HG02884 (cell line): ENCODE results near the gene RNF115.
"Not testable (repeated sequence)": the region's sequence is repeated elsewhere in the genome, so short reads cannot be mapped to it uniquely, and the experiment has no call there.

ENCODE experiments used
- ATAC-seq: cut with Tn5 transposase; IDR thresholded peaks from one replicate; pipeline ENCODE4 v1.9.1; 2021; ENCODE audit warnings: mild to moderate bottlenecking, moderate library complexity; ENCODE audit not compliant: unreplicated experiment

The RNF115 gene

GRCh38 chr1:145782272-145783099, 41.4 kb downstream of the RNF115 start:
- no peak for ATAC-seq

GRCh38 chr1:145778146-145778540, 45.8 kb downstream of the RNF115 start:
- ATAC-seq: no peak

GRCh38 chr1:145777357-145778145, 46.3 kb downstream of the RNF115 start:
- no peak for ATAC-seq

- no peak for ATAC-seq
These were observed 50.5 kb downstream of the RNF115 start for GRCh38 chr1:145773423-145773822.

- no peak for ATAC-seq
These were observed 52.8 kb downstream of the RNF115 start for GRCh38 chr1:145771056-145771455.

GRCh38 chr1:145768004-145768403, 55.9 kb downstream of the RNF115 start:
- ATAC-seq: not testable (repeated sequence)

- ATAC-seq: not testable (repeated sequence)
These were observed 57.0 kb downstream of the RNF115 start for GRCh38 chr1:145766926-145767325.

GRCh38 chr1:145765585-145766360, 58.1 kb downstream of the RNF115 start:
- ATAC-seq: not testable (repeated sequence)

- not testable (repeated sequence) for ATAC-seq
These were observed 58.8 kb downstream of the RNF115 start for GRCh38 chr1:145765127-145765526.

GRCh38 chr1:145764231-145764940, 59.5 kb downstream of the RNF115 start:
- ATAC-seq: not testable (repeated sequence)

- not testable (repeated sequence) for ATAC-seq
These were observed 61.9 kb downstream of the RNF115 start for GRCh38 chr1:145762001-145762400.

- ATAC-seq: not testable (repeated sequence)
These were observed 62.4 kb downstream of the RNF115 start for GRCh38 chr1:145761498-145761897.

- ATAC-seq: not testable (repeated sequence)
These were observed 63.4 kb downstream of the RNF115 start for GRCh38 chr1:145760395-145760949.

- no peak for ATAC-seq
These were observed 64.2 kb downstream of the RNF115 start for GRCh38 chr1:145759721-145760120.

GRCh38 chr1:145758575-145758974, 65.3 kb downstream of the RNF115 start:
- ATAC-seq: no peak

- ATAC-seq: no peak
These were observed 65.8 kb downstream of the RNF115 start for GRCh38 chr1:145758116-145758515.

GRCh38 chr1:145757420-145757819, 66.5 kb downstream of the RNF115 start:
- ATAC-seq: no peak

- no peak for ATAC-seq
These were observed 72.3 kb downstream of the RNF115 start for GRCh38 chr1:145751491-145752037.

GRCh38 chr1:145750426-145750825, 73.5 kb downstream of the RNF115 start:
- no peak for ATAC-seq
